Right lobe of liver (tissue), 4 donors: ENCODE data around the gene ARHGAP15.

Experiments used
- POLR2A ChIP-seq: fragments of 450-650 bp; IDR thresholded peaks from one replicate; pipeline ENCODE4 v1.6.1; 2017; ENCODE audit warnings: antibody characterized with exemption, mild to moderate bottlenecking
- TF ChIP-seq, protein P1 (sequence below), 4 donors: fragments of 200-600 bp in 3 of 4; fragments of 450-650 bp in 1 of 4; IDR thresholded peaks; one replicate each; pipeline versions ENCODE4 v1.5.1 to v1.8.0; 2016 to 2022; ENCODE audit warnings: antibody characterized with exemption in 4 of 4, mild to moderate bottlenecking in 2 of 4
- donor health status: DM: no; HTN: no; CAD: no.
- donor health status: DM: no; HTN: no; CAD: no.
- donor health status: DM: no; HTN: yes; CAD: no.

DNA sequence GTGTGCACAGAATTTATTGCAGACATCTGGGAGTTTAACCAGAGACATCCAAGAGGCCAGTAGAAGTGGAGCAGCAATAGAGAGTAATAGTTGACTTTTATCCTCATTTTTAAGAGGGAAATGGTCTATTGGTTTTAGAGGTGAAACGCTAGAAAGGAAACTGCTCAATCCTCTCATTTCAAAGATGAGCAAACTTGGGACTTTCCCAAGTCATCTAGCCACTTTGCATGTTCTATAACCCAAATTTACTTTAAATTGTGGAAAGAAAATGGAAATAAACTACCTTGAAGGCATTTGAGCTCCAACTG is 601.7 kb downstream of the ARHGAP15 start:
- TF ChIP-seq, protein P1, sequence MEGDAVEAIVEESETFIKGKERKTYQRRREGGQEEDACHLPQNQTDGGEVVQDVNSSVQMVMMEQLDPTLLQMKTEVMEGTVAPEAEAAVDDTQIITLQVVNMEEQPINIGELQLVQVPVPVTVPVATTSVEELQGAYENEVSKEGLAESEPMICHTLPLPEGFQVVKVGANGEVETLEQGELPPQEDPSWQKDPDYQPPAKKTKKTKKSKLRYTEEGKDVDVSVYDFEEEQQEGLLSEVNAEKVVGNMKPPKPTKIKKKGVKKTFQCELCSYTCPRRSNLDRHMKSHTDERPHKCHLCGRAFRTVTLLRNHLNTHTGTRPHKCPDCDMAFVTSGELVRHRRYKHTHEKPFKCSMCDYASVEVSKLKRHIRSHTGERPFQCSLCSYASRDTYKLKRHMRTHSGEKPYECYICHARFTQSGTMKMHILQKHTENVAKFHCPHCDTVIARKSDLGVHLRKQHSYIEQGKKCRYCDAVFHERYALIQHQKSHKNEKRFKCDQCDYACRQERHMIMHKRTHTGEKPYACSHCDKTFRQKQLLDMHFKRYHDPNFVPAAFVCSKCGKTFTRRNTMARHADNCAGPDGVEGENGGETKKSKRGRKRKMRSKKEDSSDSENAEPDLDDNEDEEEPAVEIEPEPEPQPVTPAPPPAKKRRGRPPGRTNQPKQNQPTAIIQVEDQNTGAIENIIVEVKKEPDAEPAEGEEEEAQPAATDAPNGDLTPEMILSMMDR (IDR thresholded peaks at IDR 0.05) = no peak
- no peak for TF ChIP-seq POLR2A
